Measurements from ENCODE around the gene DPH3. TPM values are rescaled to one million over a fixed set of nuclear protein-coding genes. Genes with fewer than 3 reads are reported as not detected.

Gene DPH3
- total RNA-seq, 2 experiments from 2014 or later = 16.7 to 19.8 TPM

GRCh38 chr3:16239780-16240179, 25.0 kb downstream of the DPH3 start:
- Mint-ChIP-seq H3K4me3 (no peak overlapping the region), H3K4me1 (peaks cover 30% of the 10 kb centered on the region), H3K9me3 (no peaks in the 10 kb centered on the region), H3K27ac (no peak overlapping the region), H3K36me3 (ENCODE audit: low read depth) (no peaks in the 10 kb centered on the region), H3K27me3 (no peaks in the 10 kb centered on the region)
- CTCF ChIA-PET = no interaction called here
- POLR2A ChIA-PET = no interaction called here
- DNase-seq = no peak

- H3K27me3 Mint-ChIP-seq = no peaks in the 10 kb centered on the region
- H3K9me3 Mint-ChIP-seq = no peaks in the 10 kb centered on the region
- no peaks in the 10 kb centered on the region for H3K36me3 Mint-ChIP-seq (ENCODE audit: low read depth)
- DNase-seq = no peak
- no peak overlapping the region for H3K27ac Mint-ChIP-seq
- peaks cover 30% of the 10 kb centered on the region for H3K4me1 Mint-ChIP-seq
- H3K4me3 Mint-ChIP-seq = no peak overlapping the region
- CTCF ChIA-PET = no interaction called here
- POLR2A ChIA-PET = no interaction called here
These were observed 25.5 kb downstream of the DPH3 start for GRCh38 chr3:16239086-16239770.

- H3K36me3 Mint-ChIP-seq (ENCODE audit: low read depth) = peaks cover 3% of the 10 kb centered on the region
- peaks cover 19% of the 10 kb centered on the region for H3K4me1 Mint-ChIP-seq
- no peaks in the 10 kb centered on the region for H3K9me3 Mint-ChIP-seq
- POLR2A ChIA-PET = no interaction called here
- H3K4me3 Mint-ChIP-seq = no peak overlapping the region
- H3K27ac Mint-ChIP-seq = no peak overlapping the region
- peaks cover 3% of the 10 kb centered on the region for H3K27me3 Mint-ChIP-seq
- CTCF ChIA-PET = no interaction called here
- no peak for DNase-seq
These were observed 27.8 kb downstream of the DPH3 start for GRCh38 chr3:16236856-16237393.

GRCh38 chr3:16236030-16236639, 28.6 kb downstream of the DPH3 start:
- no peak for DNase-seq
- peaks cover 3% of the 10 kb centered on the region for H3K36me3 Mint-ChIP-seq (ENCODE audit: low read depth)
- H3K27ac Mint-ChIP-seq = no peak overlapping the region
- no peaks in the 10 kb centered on the region for H3K9me3 Mint-ChIP-seq
- H3K4me3 Mint-ChIP-seq = no peak overlapping the region
- ChIA-PET POLR2A (no interaction called here), CTCF (no interaction called here)
- H3K27me3 Mint-ChIP-seq = peaks cover 3% of the 10 kb centered on the region
- peaks cover 19% of the 10 kb centered on the region for H3K4me1 Mint-ChIP-seq

- H3K4me1 Mint-ChIP-seq = peaks cover 4% of the 10 kb centered on the region
- H3K36me3 Mint-ChIP-seq (ENCODE audit: low read depth) = peaks cover 3% of the 10 kb centered on the region
- ChIA-PET POLR2A (interaction anchor here (0.7 kb wide), 1 partner anchor 452 kb away, joined by 3 read pairs; no protein-coding TSS in a partner anchor), CTCF (interaction anchor here (1.1 to 1.5 kb wide), 2 partner anchors 10 to 14 kb away, joined by 4 to 5 read pairs; no protein-coding TSS in a partner anchor)
- H3K4me3 Mint-ChIP-seq = no peak overlapping the region
- no peak for DNase-seq
- H3K9me3 Mint-ChIP-seq = no peaks in the 10 kb centered on the region
- no peak overlapping the region for H3K27ac Mint-ChIP-seq
- peaks cover 5% of the 10 kb centered on the region for H3K27me3 Mint-ChIP-seq
These were observed 30.5 kb downstream of the DPH3 start for GRCh38 chr3:16234281-16234680.

- H3K27me3 Mint-ChIP-seq = peaks cover 5% of the 10 kb centered on the region
- ChIA-PET POLR2A (interaction anchor here (0.7 kb wide), 1 partner anchor 451 kb away, joined by 3 read pairs; no protein-coding TSS in a partner anchor), CTCF (interaction anchor here (1.5 kb wide), 1 partner anchor 10 kb away, joined by 4 read pairs; no protein-coding TSS in a partner anchor)
- no peak overlapping the region for H3K27ac Mint-ChIP-seq
- H3K36me3 Mint-ChIP-seq (ENCODE audit: low read depth) = peaks cover 3% of the 10 kb centered on the region
- no peak for DNase-seq
- no peaks in the 10 kb centered on the region for H3K9me3 Mint-ChIP-seq
- peaks cover under 1% of the 10 kb centered on the region for H3K4me1 Mint-ChIP-seq
- H3K4me3 Mint-ChIP-seq = no peak overlapping the region
These were observed 30.9 kb downstream of the DPH3 start for GRCh38 chr3:16233806-16234205.

- Mint-ChIP-seq H3K9me3 (no peaks in the 10 kb centered on the region), H3K27me3 (peaks cover 8% of the 10 kb centered on the region), H3K4me3 (no peak overlapping the region), H3K36me3 (ENCODE audit: low read depth) (peaks cover 3% of the 10 kb centered on the region), H3K4me1 (no peaks in the 10 kb centered on the region), H3K27ac (no peak overlapping the region)
- no peak for DNase-seq
- ChIA-PET CTCF (no interaction called here), POLR2A (no interaction called here)
These were observed 32.8 kb downstream of the DPH3 start for GRCh38 chr3:16231983-16232382.

- POLR2A ChIA-PET = no interaction called here
- CTCF ChIA-PET = no interaction called here
- no peaks in the 10 kb centered on the region for H3K4me1 Mint-ChIP-seq
These were observed 35.1 kb downstream of the DPH3 start for GRCh38 chr3:16229681-16230080.

GRCh38 chr3:16227566-16227965, 37.2 kb downstream of the DPH3 start:
- Mint-ChIP-seq H3K4me1 (peaks cover 2% of the 10 kb centered on the region), H3K4me3 (no peak overlapping the region), H3K27ac (no peak overlapping the region), H3K9me3 (no peaks in the 10 kb centered on the region), H3K27me3 (peaks cover 5% of the 10 kb centered on the region), H3K36me3 (ENCODE audit: low read depth) (no peaks in the 10 kb centered on the region)
- ChIA-PET POLR2A (no interaction called here), CTCF (no interaction called here)
- no peak for DNase-seq

More at GRCh38 chr3:16229681-16230080, 35.1 kb downstream of the DPH3 start:
- peaks cover 3% of the 10 kb centered on the region for H3K36me3 Mint-ChIP-seq (ENCODE audit: low read depth)
- DNase-seq = no peak
- no peaks in the 10 kb centered on the region for H3K9me3 Mint-ChIP-seq
- H3K4me3 Mint-ChIP-seq = no peak overlapping the region
- H3K27me3 Mint-ChIP-seq = peaks cover 8% of the 10 kb centered on the region
- H3K27ac Mint-ChIP-seq = no peak overlapping the region

GRCh38 chr3:16224325-16224724, 40.4 kb downstream of the DPH3 start:
- ChIA-PET POLR2A (no interaction called here), CTCF (no interaction called here)
- DNase-seq = no peak
- no peak overlapping the region for H3K27ac Mint-ChIP-seq
- peaks cover 2% of the 10 kb centered on the region for H3K27me3 Mint-ChIP-seq
- H3K4me1 Mint-ChIP-seq = peaks cover 2% of the 10 kb centered on the region
- no peak overlapping the region for H3K4me3 Mint-ChIP-seq
- no peaks in the 10 kb centered on the region for H3K9me3 Mint-ChIP-seq
- no peaks in the 10 kb centered on the region for H3K36me3 Mint-ChIP-seq (ENCODE audit: low read depth)

GRCh38 chr3:16222547-16222946, 42.2 kb downstream of the DPH3 start:
- H3K9me3 Mint-ChIP-seq = no peaks in the 10 kb centered on the region
- peaks cover 2% of the 10 kb centered on the region for H3K4me1 Mint-ChIP-seq
- H3K27ac Mint-ChIP-seq = no peak overlapping the region
- no peak overlapping the region for H3K4me3 Mint-ChIP-seq
- POLR2A ChIA-PET = no interaction called here
- DNase-seq = no peak
- H3K27me3 Mint-ChIP-seq = peaks cover 2% of the 10 kb centered on the region
- CTCF ChIA-PET = no interaction called here
- no peaks in the 10 kb centered on the region for H3K36me3 Mint-ChIP-seq (ENCODE audit: low read depth)

- Mint-ChIP-seq H3K27ac (no peak overlapping the region), H3K9me3 (no peaks in the 10 kb centered on the region), H3K27me3 (peaks cover 2% of the 10 kb centered on the region), H3K36me3 (ENCODE audit: low read depth) (no peaks in the 10 kb centered on the region), H3K4me3 (no peak overlapping the region), H3K4me1 (peaks cover 2% of the 10 kb centered on the region)
- no peak for DNase-seq
- CTCF ChIA-PET = no interaction called here
- POLR2A ChIA-PET = no interaction called here
These were observed 42.8 kb downstream of the DPH3 start for GRCh38 chr3:16221990-16222389.

- H3K4me1 Mint-ChIP-seq = peaks cover 2% of the 10 kb centered on the region
- no peak overlapping the region for H3K4me3 Mint-ChIP-seq
- ChIA-PET POLR2A (no interaction called here), CTCF (interaction anchor here (1.7 kb wide), 1 partner anchor 170 kb away, joined by 5 read pairs; no protein-coding TSS in a partner anchor)
- H3K27me3 Mint-ChIP-seq = peaks cover 3% of the 10 kb centered on the region
- no peaks in the 10 kb centered on the region for H3K9me3 Mint-ChIP-seq
- H3K27ac Mint-ChIP-seq = no peak overlapping the region
- H3K36me3 Mint-ChIP-seq (ENCODE audit: low read depth) = no peaks in the 10 kb centered on the region
- DNase-seq = no peak
These were observed 45.0 kb downstream of the DPH3 start for GRCh38 chr3:16219777-16220176.

Measured in activated CD4-positive, alpha-beta memory T cell treated with anti-CD3 and anti-CD28 coated beads, Interleukin-2, amount 10 ng/mL, durations not matched to agents 7 days and 5 days (primary cell).